ENCODE measurements around the gene GRM7.

GRM7 gene

GRCh38 chr3:7752005-7752404, 891.1 kb downstream of the GRM7 start:
- H3K36me3 ChIP-seq (ENCODE audit: insufficient read depth, low read length), result no peaks in the 10 kb centered on the region
- H2AFZ ChIP-seq (ENCODE audit: low read depth, low read length), result no peak overlapping the region
- no peaks in the 10 kb centered on the region for H3K27me3 ChIP-seq (ENCODE audit: insufficient read depth, low read length)
- H3K4me3 ChIP-seq (ENCODE audit: low read length), result no peak overlapping the region
- H3K4me1 ChIP-seq (ENCODE audit: insufficient read depth, low read length), result no peaks in the 10 kb centered on the region
- no peaks in the 10 kb centered on the region for H3K9me3 ChIP-seq (ENCODE audit: low read length)

- H3K36me3 ChIP-seq (ENCODE audit: insufficient read depth, low read length), result no peaks in the 10 kb centered on the region
- no peaks in the 10 kb centered on the region for H3K9me3 ChIP-seq (ENCODE audit: low read length)
- H2AFZ ChIP-seq (ENCODE audit: low read depth, low read length), result no peak overlapping the region
- no peak overlapping the region for H3K4me3 ChIP-seq (ENCODE audit: low read length)
- H3K4me1 ChIP-seq (ENCODE audit: insufficient read depth, low read length), result no peaks in the 10 kb centered on the region
- no peaks in the 10 kb centered on the region for H3K27me3 ChIP-seq (ENCODE audit: insufficient read depth, low read length)
Measured at GRCh38 chr3:7754653-7755441, 893.9 kb downstream of the GRM7 start.

GRCh38 chr3:7759630-7760029, 898.7 kb downstream of the GRM7 start:
- H3K36me3 ChIP-seq (ENCODE audit: insufficient read depth, low read length), result no peaks in the 10 kb centered on the region
- H3K4me1 ChIP-seq (ENCODE audit: insufficient read depth, low read length), result no peaks in the 10 kb centered on the region
- H3K4me3 ChIP-seq (ENCODE audit: low read length), result no peak overlapping the region
- no peak overlapping the region for H2AFZ ChIP-seq (ENCODE audit: low read depth, low read length)
- no peaks in the 10 kb centered on the region for H3K27me3 ChIP-seq (ENCODE audit: insufficient read depth, low read length)
- no peaks in the 10 kb centered on the region for H3K9me3 ChIP-seq (ENCODE audit: low read length)

GRCh38 chr3:7760718-7761117, 899.8 kb downstream of the GRM7 start:
- Histone ChIP-seq H3K36me3 (ENCODE audit: insufficient read depth, low read length) (no peaks in the 10 kb centered on the region), H2AFZ (ENCODE audit: low read depth, low read length) (no peak overlapping the region), H3K27me3 (ENCODE audit: insufficient read depth, low read length) (no peaks in the 10 kb centered on the region), H3K9me3 (ENCODE audit: low read length) (no peaks in the 10 kb centered on the region), H3K4me3 (ENCODE audit: low read length) (no peak overlapping the region), H3K4me1 (ENCODE audit: insufficient read depth, low read length) (no peaks in the 10 kb centered on the region)

GRCh38 chr3:7764115-7764514, 903.2 kb downstream of the GRM7 start:
- H3K9me3 ChIP-seq (ENCODE audit: low read length), result no peaks in the 10 kb centered on the region
- H3K36me3 ChIP-seq (ENCODE audit: insufficient read depth, low read length), result no peaks in the 10 kb centered on the region
- no peak overlapping the region for H2AFZ ChIP-seq (ENCODE audit: low read depth, low read length)
- no peak overlapping the region for H3K4me3 ChIP-seq (ENCODE audit: low read length)
- no peaks in the 10 kb centered on the region for H3K4me1 ChIP-seq (ENCODE audit: insufficient read depth, low read length)
- no peaks in the 10 kb centered on the region for H3K27me3 ChIP-seq (ENCODE audit: insufficient read depth, low read length)

- Histone ChIP-seq H3K9me3 (ENCODE audit: low read length) (no peaks in the 10 kb centered on the region), H2AFZ (ENCODE audit: low read depth, low read length) (no peak overlapping the region), H3K4me1 (ENCODE audit: insufficient read depth, low read length) (no peaks in the 10 kb centered on the region), H3K36me3 (ENCODE audit: insufficient read depth, low read length) (no peaks in the 10 kb centered on the region), H3K4me3 (ENCODE audit: low read length) (no peak overlapping the region), H3K27me3 (ENCODE audit: insufficient read depth, low read length) (no peaks in the 10 kb centered on the region)
Measured at GRCh38 chr3:7766530-7766929, 905.6 kb downstream of the GRM7 start.

- Histone ChIP-seq H3K4me1 (ENCODE audit: insufficient read depth, low read length) (no peaks in the 10 kb centered on the region), H3K9me3 (ENCODE audit: low read length) (no peaks in the 10 kb centered on the region), H3K27me3 (ENCODE audit: insufficient read depth, low read length) (no peaks in the 10 kb centered on the region), H3K4me3 (ENCODE audit: low read length) (no peak overlapping the region), H2AFZ (ENCODE audit: low read depth, low read length) (no peak overlapping the region), H3K36me3 (ENCODE audit: insufficient read depth, low read length) (no peaks in the 10 kb centered on the region)
Measured at GRCh38 chr3:7779331-7779730, 918.4 kb downstream of the GRM7 start.

GRCh38 chr3:7781395-7781794, 920.5 kb downstream of the GRM7 start:
- H3K9me3 ChIP-seq (ENCODE audit: low read length), result no peaks in the 10 kb centered on the region
- no peak overlapping the region for H3K4me3 ChIP-seq (ENCODE audit: low read length)
- H3K4me1 ChIP-seq (ENCODE audit: insufficient read depth, low read length), result no peaks in the 10 kb centered on the region
- H2AFZ ChIP-seq (ENCODE audit: low read depth, low read length), result no peak overlapping the region
- H3K27me3 ChIP-seq (ENCODE audit: insufficient read depth, low read length), result no peaks in the 10 kb centered on the region
- no peaks in the 10 kb centered on the region for H3K36me3 ChIP-seq (ENCODE audit: insufficient read depth, low read length)

- no peaks in the 10 kb centered on the region for H3K4me1 ChIP-seq (ENCODE audit: insufficient read depth, low read length)
- no peaks in the 10 kb centered on the region for H3K36me3 ChIP-seq (ENCODE audit: insufficient read depth, low read length)
- no peaks in the 10 kb centered on the region for H3K9me3 ChIP-seq (ENCODE audit: low read length)
- no peak overlapping the region for H2AFZ ChIP-seq (ENCODE audit: low read depth, low read length)
- H3K27me3 ChIP-seq (ENCODE audit: insufficient read depth, low read length), result no peaks in the 10 kb centered on the region
- no peak overlapping the region for H3K4me3 ChIP-seq (ENCODE audit: low read length)
Measured at GRCh38 chr3:7787871-7788828, 927.2 kb downstream of the GRM7 start.

- Histone ChIP-seq H2AFZ (ENCODE audit: low read depth, low read length) (no peak overlapping the region), H3K9me3 (ENCODE audit: low read length) (no peaks in the 10 kb centered on the region), H3K36me3 (ENCODE audit: insufficient read depth, low read length) (no peaks in the 10 kb centered on the region), H3K4me1 (ENCODE audit: insufficient read depth, low read length) (no peaks in the 10 kb centered on the region), H3K4me3 (ENCODE audit: low read length) (no peak overlapping the region), H3K27me3 (ENCODE audit: insufficient read depth, low read length) (no peaks in the 10 kb centered on the region)
Measured at GRCh38 chr3:7788881-7789280, 928.0 kb downstream of the GRM7 start.

GRCh38 chr3:7789324-7789723, 928.4 kb downstream of the GRM7 start:
- Histone ChIP-seq H3K9me3 (ENCODE audit: low read length) (no peaks in the 10 kb centered on the region), H3K27me3 (ENCODE audit: insufficient read depth, low read length) (no peaks in the 10 kb centered on the region), H2AFZ (ENCODE audit: low read depth, low read length) (no peak overlapping the region), H3K4me3 (ENCODE audit: low read length) (no peak overlapping the region), H3K4me1 (ENCODE audit: insufficient read depth, low read length) (no peaks in the 10 kb centered on the region), H3K36me3 (ENCODE audit: insufficient read depth, low read length) (no peaks in the 10 kb centered on the region)

GRCh38 chr3:7790141-7790540, 929.2 kb downstream of the GRM7 start:
- H3K36me3 ChIP-seq (ENCODE audit: insufficient read depth, low read length), result no peaks in the 10 kb centered on the region
- no peaks in the 10 kb centered on the region for H3K27me3 ChIP-seq (ENCODE audit: insufficient read depth, low read length)
- no peaks in the 10 kb centered on the region for H3K4me1 ChIP-seq (ENCODE audit: insufficient read depth, low read length)
- no peak overlapping the region for H2AFZ ChIP-seq (ENCODE audit: low read depth, low read length)
- no peaks in the 10 kb centered on the region for H3K9me3 ChIP-seq (ENCODE audit: low read length)
- no peak overlapping the region for H3K4me3 ChIP-seq (ENCODE audit: low read length)
